LNCAP (cell line): Measurements from ENCODE around the gene HOXA4.

Experiments used
- CTCF ChIP-seq: fragments of 450-650 bp; IDR thresholded peaks from 2 replicates; pipeline ENCODE4 v1.5.1; 2017; ENCODE audit warnings: mild to moderate bottlenecking

Gene HOXA4

GRCh38 chr7:27144781-27145164 is 14.2 kb upstream of the HOXA4 start:
- TF ChIP-seq CTCF: no peak

- TF ChIP-seq CTCF: no peak
These were observed 13.6 kb upstream of the HOXA4 start for GRCh38 chr7:27143950-27144780.

- TF ChIP-seq CTCF: no peak
These were observed 12.7 kb upstream of the HOXA4 start, which contains the start of gene HOXA5 for GRCh38 chr7:27143023-27143949. Gene HOXA5 (minus strand): TSS chr7:27143681. CDS start chr7:27143607, 74 bp downstream.

GRCh38 chr7:27142580-27143022 is 12.0 kb upstream of the HOXA4 start:
- no peak for TF ChIP-seq CTCF

GRCh38 chr7:27141923-27142579 is 11.5 kb upstream of the HOXA4 start:
- no peak for TF ChIP-seq CTCF

- no peak for TF ChIP-seq CTCF
These were observed 10.8 kb upstream of the HOXA4 start for GRCh38 chr7:27141137-27141922.
